H1 (cell line): ENCODE measurements around the gene SGPP2. TPM values are rescaled to one million over a fixed set of nuclear protein-coding genes. Genes with fewer than 3 reads are reported as not detected.

Experiments used
- CTCF ChIA-PET: fragments of 300-600 bp; sonication (Branson Sonifier 250); formaldehyde crosslinking; loops from one replicate; lab custom pipeline; 2021; ENCODE audit not compliant: partially characterized antibody; lab: Charles Lee
- POLR2A ChIA-PET: fragments of 300-600 bp; sonication (Branson Sonifier 250); formaldehyde crosslinking; loops from one replicate; lab custom pipeline; 2021; ENCODE audit warnings: inconsistent platforms; ENCODE audit not compliant: partially characterized antibody; lab: Charles Lee
- DNase-seq, 2 experiments: peaks; one replicate each; pipeline versions ENCODE4 v3.0.0 to v3.0.0-alpha.2; 2010 to 2022; ENCODE audit warnings: low spot score in 2 of 2, low read depth in 1 of 2, mixed read lengths in 1 of 2
- FAIRE-seq: peaks from 2 replicates; lab custom pipeline; 2011; peaks lifted over from hg19 to GRCh38; lab: Jason Lieb, UNC
- H2AFZ ChIP-seq: 2 replicates; pipeline ENCODE4 v1.8.1; 2012; ENCODE audit warnings: low read length, inconsistent platforms
- H2AK5ac ChIP-seq: 2 replicates; pipeline ENCODE4 v1.6.1; 2013; ENCODE audit warnings: low read depth, low read length
- H2BK120ac ChIP-seq: replicated peaks from 2 replicates; pipeline ENCODE3; 2013; ENCODE audit warnings: low read depth, low read length, inconsistent platforms
- H2BK12ac ChIP-seq: 2 replicates; pipeline ENCODE4 v1.6.1; 2013; ENCODE audit warnings: low read depth, low read length
- H2BK15ac ChIP-seq: 2 replicates; pipeline ENCODE4 v1.6.1; 2013; ENCODE audit warnings: low read length
- H2BK20ac ChIP-seq: 2 replicates; pipeline ENCODE4 v1.6.1; 2013; ENCODE audit warnings: low read length
- H2BK5ac ChIP-seq: 2 replicates; pipeline ENCODE4 v1.6.1; 2013; ENCODE audit warnings: low read depth, low read length
- H3K14ac ChIP-seq: 2 replicates; pipeline ENCODE4 v1.6.1; 2013; ENCODE audit warnings: inconsistent platforms; ENCODE audit not compliant: insufficient read length
- H3K18ac ChIP-seq: 2 replicates; pipeline ENCODE4 v1.6.1; 2013; ENCODE audit warnings: low read length; ENCODE audit errors: extremely low read depth
- H3K23ac ChIP-seq: 2 replicates; pipeline ENCODE4 v1.6.1; 2013; ENCODE audit warnings: inconsistent platforms; ENCODE audit not compliant: insufficient read length
- H3K23me2 ChIP-seq: 2 replicates; pipeline ENCODE4 v1.6.1; 2013; ENCODE audit warnings: low read depth, low read length
- H3K27ac ChIP-seq: 2 replicates; pipeline ENCODE4 v1.6.1; 2011; ENCODE audit warnings: low read depth, low read length, inconsistent platforms
- H3K27me3 ChIP-seq, 4 experiments: replicated peaks in 1 of 4; 1 replicate in 1 of 4; 2 replicates in 3 of 4; pipeline versions ENCODE4 v1.6.1 to v1.8.1; 2011 to 2013; ENCODE audit warnings: low read length in 3 of 4, mild to moderate bottlenecking in 3 of 4, inconsistent platforms in 2 of 4, mixed read lengths in 2 of 4, moderate library complexity in 1 of 4; ENCODE audit not compliant: control insufficient read depth in 3 of 4, insufficient read depth in 3 of 4; ENCODE audit errors: extremely low read depth in 1 of 4
- H3K36me3 ChIP-seq, 4 experiments: 2 replicates each; pipeline versions ENCODE4 v1.6.1 to v1.8.1; 2011 to 2013; ENCODE audit warnings: mild to moderate bottlenecking in 4 of 4, low read length in 3 of 4, moderate library complexity in 2 of 4, control low read depth in 1 of 4, inconsistent platforms in 1 of 4; ENCODE audit not compliant: insufficient read depth in 4 of 4, control insufficient read depth in 2 of 4
- H3K4ac ChIP-seq: replicated peaks from 2 replicates; pipeline ENCODE3; 2013; ENCODE audit warnings: low read length, low read depth, mixed read lengths, inconsistent platforms; ENCODE audit not compliant: insufficient read length
- H3K4me1 ChIP-seq, 4 experiments: replicated peaks in 1 of 4; 1 replicate in 1 of 4; 2 replicates in 3 of 4; pipeline versions ENCODE4 v1.6.1 to v1.8.1; 2011 to 2013; ENCODE audit warnings: low read length in 3 of 4, inconsistent platforms in 2 of 4, mixed read lengths in 1 of 4; ENCODE audit not compliant: insufficient read depth in 4 of 4, control insufficient read depth in 3 of 4
- H3K4me2 ChIP-seq, 2 experiments: 2 replicates each; pipeline versions ENCODE4 v1.6.1 to v1.8.1; 2011 to 2013; ENCODE audit warnings: low read depth in 2 of 2, low read length in 2 of 2, control low read depth in 1 of 2, inconsistent platforms in 1 of 2, mild to moderate bottlenecking in 1 of 2; ENCODE audit not compliant: insufficient read depth in 1 of 2
- H3K4me3 ChIP-seq, 4 experiments: fragments of 200-600, 300-600 bp in 1 of 4; sonication (generic), shearing (Covaris generic), sonication (Bioruptor Twin) in 1 of 4; 2 replicates each; pipeline versions ENCODE4 v1.5.1 to v1.8.1; 2011 to 2016; ENCODE audit warnings: low read length in 4 of 4, low read depth in 3 of 4, control low read depth in 2 of 4, inconsistent platforms in 2 of 4, mild to moderate bottlenecking in 2 of 4, mixed read lengths in 1 of 4, moderate library complexity in 1 of 4; ENCODE audit not compliant: insufficient read depth in 2 of 4; ENCODE audit errors: extremely low read depth in 1 of 4
- H3K56ac ChIP-seq: replicated peaks from 2 replicates; pipeline ENCODE3; 2013; ENCODE audit warnings: low read depth, mild to moderate bottlenecking, mixed read lengths, low read length, inconsistent platforms; ENCODE audit not compliant: insufficient read length
- H3K79me1 ChIP-seq: 2 replicates; pipeline ENCODE4 v1.6.1; 2013; ENCODE audit warnings: low read depth, low read length, control low read depth
- H3K79me2 ChIP-seq, 2 experiments: 2 replicates each; pipeline versions ENCODE4 v1.6.1 to v1.8.1; 2012 to 2013; ENCODE audit warnings: low read length in 2 of 2, mild to moderate bottlenecking in 2 of 2, inconsistent platforms in 1 of 2; ENCODE audit not compliant: insufficient read depth in 2 of 2, control insufficient read depth in 1 of 2
- H3K9ac ChIP-seq, 4 experiments: replicated peaks in 1 of 4; 1 replicate in 1 of 4; 2 replicates in 3 of 4; pipeline versions ENCODE4 v1.6.1 to v1.8.1; 2011 to 2013; ENCODE audit warnings: low read depth in 3 of 4, low read length in 3 of 4, control low read depth in 2 of 4, mild to moderate bottlenecking in 2 of 4, moderate library complexity in 2 of 4, inconsistent platforms in 1 of 4; ENCODE audit errors: extremely low read depth in 1 of 4
- H3K9me3 ChIP-seq, 2 experiments: 2 replicates each; pipeline versions ENCODE4 v1.6.1 to v1.8.1; 2012 to 2013; ENCODE audit warnings: mild to moderate bottlenecking in 2 of 2, moderate library complexity in 2 of 2, control low read depth in 1 of 2, inconsistent platforms in 1 of 2, low read depth in 1 of 2, low read length in 1 of 2, mixed read lengths in 1 of 2; ENCODE audit not compliant: insufficient read depth in 2 of 2
- H4K20me1 ChIP-seq, 2 experiments: replicated peaks in 1 of 2; 2 replicates each; pipeline versions ENCODE3 to v1.8.1; 2011 to 2013; ENCODE audit warnings: inconsistent platforms in 2 of 2, low read length in 2 of 2, mild to moderate bottlenecking in 1 of 2; ENCODE audit not compliant: insufficient read depth in 2 of 2, control insufficient read depth in 1 of 2
- H4K5ac ChIP-seq: 2 replicates; pipeline ENCODE4 v1.6.1; 2013; ENCODE audit warnings: low read length, low read depth, mixed read lengths, inconsistent platforms; ENCODE audit not compliant: insufficient read length
- H4K8ac ChIP-seq: 2 replicates; pipeline ENCODE4 v1.8.0; 2013; ENCODE audit warnings: mild to moderate bottlenecking, moderate library complexity, low read length, inconsistent platforms; ENCODE audit not compliant: insufficient read depth; ENCODE audit errors: extremely low read depth
- H4K91ac ChIP-seq: replicated peaks from 2 replicates; pipeline ENCODE3; 2013; ENCODE audit warnings: low read length, mixed read lengths, inconsistent platforms; ENCODE audit not compliant: insufficient read length
- CBX5 ChIP-seq: fragments of 300-800, 300-1000 bp; sonication (generic); IDR thresholded peaks from 2 replicates; pipeline ENCODE4 v1.7.1; 2016; ENCODE audit warnings: antibody characterized with exemption, low read length, low read depth
- CTBP2 ChIP-seq: IDR thresholded peaks from 2 replicates; pipeline ENCODE4 v1.7.0; 2011; ENCODE audit warnings: borderline replicate concordance, mild to moderate bottlenecking, moderate library complexity, mixed read lengths, low read length; ENCODE audit not compliant: insufficient read depth, insufficient read length
- FOSL1 ChIP-seq: IDR thresholded peaks from 2 replicates; pipeline ENCODE4 v1.6.1; 2011; ENCODE audit warnings: mild to moderate bottlenecking, low read depth, low read length, moderate library complexity; ENCODE audit not compliant: insufficient read depth
- KDM1A ChIP-seq: fragments of 200-600, 300-600 bp; sonication (generic); IDR thresholded peaks from 2 replicates; pipeline ENCODE4 v1.7.1; 2016; ENCODE audit warnings: mild to moderate bottlenecking, low read length, borderline replicate concordance
- KDM4A ChIP-seq: IDR thresholded peaks from one replicate; pipeline ENCODE4 v1.7.1; 2012; ENCODE audit warnings: low read depth, mild to moderate bottlenecking, moderate library complexity, low read length, inconsistent platforms; ENCODE audit not compliant: severe bottlenecking
- KDM5A ChIP-seq: fragments of 200-600 bp; IDR thresholded peaks from 2 replicates; pipeline ENCODE4 v1.7.1; 2012; ENCODE audit warnings: mild to moderate bottlenecking, low read length, inconsistent platforms, mixed read lengths
- MAFK ChIP-seq: IDR thresholded peaks from 2 replicates; pipeline ENCODE4 v1.6.1; 2012; ENCODE audit warnings: low read depth, mild to moderate bottlenecking, improper control_type of control experiment, low read length
- MAX ChIP-seq: IDR thresholded peaks from 2 replicates; pipeline ENCODE4 v1.6.1; 2012; ENCODE audit warnings: inconsistent platforms
- TAF7 ChIP-seq: optimal IDR thresholded peaks from 2 replicates; pipeline ENCODE3; 2011; ENCODE audit warnings: low read depth, mild to moderate bottlenecking, inconsistent platforms, low read length, moderate library complexity, borderline replicate concordance
- TCF12 ChIP-seq: IDR thresholded peaks from 2 replicates; pipeline ENCODE4 v1.6.1; 2011; ENCODE audit warnings: low read depth, mild to moderate bottlenecking, low read length
- TEAD4 ChIP-seq: IDR thresholded peaks from 2 replicates; pipeline ENCODE4 v1.6.1; 2012; ENCODE audit warnings: low read depth, low read length, inconsistent platforms, mixed read lengths
- WGBS, 2 experiments: shearing (Covaris generic) in 1 of 2; methylation state at CpG; one replicate each; pipeline versions ENCODE4 v1.1.6 to v1.1.7; 2013 to 2015; ENCODE audit warnings: low lambda C conversion rate in 2 of 2, mixed read lengths in 2 of 2, inconsistent platforms in 1 of 2, low coverage in 1 of 2, missing lambda C conversion rate in 1 of 2; ENCODE audit not compliant: insufficient replicate concordance in 2 of 2, insufficient coverage in 1 of 2, insufficient read length in 1 of 2; ENCODE audit errors: extremely low coverage in 1 of 2, missing lambda C conversion rate in 1 of 2; 5-methylcytosine and 5-hydroxymethylcytosine counted together
- polyA plus RNA-seq, 7 experiments: library from polyadenylated mRNA; depleted of rRNA in 3 of 7; stranded (reverse) in 5 of 7; unstranded in 2 of 7; fragments of >200 nt in 5 of 7; fragments of 200-250 nt in 2 of 7; gene quantifications; 1 replicate in 5 of 7; 2 replicates in 1 of 7; 4 replicates in 1 of 7; pipeline versions ENCODE4 v1.2.1 to v1.2.3, GENCODE V29; 2011 to 2013; ENCODE audit warnings: missing spikeins in 2 of 7, mixed read lengths in 2 of 7
- total RNA-seq: library from RNA; stranded (reverse); fragmentation: NEBNext Ultra II Directional; extraction: Animal tissue kit (Norgen Biotek cat#: 25700); gene quantifications from 2 replicates; pipeline ENCODE4 v1.2.1, GENCODE V29; 2021
- TF ChIP-seq, protein P1 (sequence below): IDR thresholded peaks from 2 replicates; pipeline ENCODE4 v1.6.1; 2012; ENCODE audit warnings: low read length, inconsistent platforms

Gene SGPP2
- total and polyA plus RNA-seq, 2 of the 8 experiments (the other 6 are each of a cell fraction or from before 2014, with no cell fraction given): 0.29 TPM; not detected in 1

DNA sequence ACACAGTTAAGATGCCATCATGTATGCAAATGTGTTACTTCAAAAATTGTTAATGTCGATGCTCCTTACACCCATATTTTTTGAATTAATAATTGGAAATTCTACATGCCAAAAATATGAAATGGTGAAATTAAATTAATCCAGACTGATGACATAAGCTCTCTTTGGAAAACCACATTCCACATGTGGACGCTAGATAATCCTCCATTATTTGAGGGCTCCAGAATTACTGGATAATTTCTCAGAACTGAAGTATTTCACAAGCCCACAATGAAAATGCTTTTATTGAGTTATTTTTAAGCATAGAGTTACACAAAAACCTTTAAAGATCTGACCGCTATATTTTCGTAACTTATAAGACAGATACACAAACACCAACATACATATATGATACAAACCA, 183.7 kb downstream of the SGPP2 start:
- Histone ChIP-seq H3K4me2 (no peak overlapping the region), H4K8ac (no peak overlapping the region), H3K4me3 (no peak overlapping the region), H3K23me2 (no peaks in the 10 kb centered on the region), H3K56ac (no peak overlapping the region), H2BK20ac (no peak overlapping the region), H3K9ac (no peak overlapping the region), H3K4me1 (no peaks in the 10 kb centered on the region), H3K79me2 (no peaks in the 10 kb centered on the region), H3K23ac (no peak overlapping the region), H3K79me1 (no peaks in the 10 kb centered on the region), H2BK15ac (no peak overlapping the region), H2AK5ac (no peak overlapping the region), H3K36me3 (peaks cover 0 to 18% (median 10%) of the 10 kb centered on the region in 4 experiments; a peak in 6 of 8 replicates), H3K27me3 (no peaks in the 10 kb centered on the region), H3K14ac (no peak overlapping the region), H3K18ac (no peak overlapping the region), H2BK12ac (no peak overlapping the region), H3K27ac (no peak overlapping the region), H3K4ac (no peak overlapping the region), H2BK120ac (no peak overlapping the region), H4K91ac (no peak overlapping the region), H3K9me3 (no peaks in the 10 kb centered on the region), H2AFZ (no peak overlapping the region), H4K20me1 (peaks cover 0 to 2% of the 10 kb centered on the region in 2 experiments), H4K5ac (no peak overlapping the region), H2BK5ac (no peak overlapping the region)
- FAIRE-seq (no peak), DNase-seq (no peak)
- 71% methylated on average over 4 of the region's 4 CpGs; no CpG with 5 or more reads in 1 of the 2 experiments for WGBS, 2 experiments
- ChIA-PET CTCF (no interaction called here), POLR2A (no interaction called here)
- no peak for TF ChIP-seq KDM5A
- TF ChIP-seq TAF7: no peak
- no peak for TF ChIP-seq MAX
- TF ChIP-seq MAFK: no peak
- no peak for TF ChIP-seq TEAD4
- no peak for TF ChIP-seq KDM4A
- no peak for TF ChIP-seq CBX5
- TF ChIP-seq, protein P1, sequence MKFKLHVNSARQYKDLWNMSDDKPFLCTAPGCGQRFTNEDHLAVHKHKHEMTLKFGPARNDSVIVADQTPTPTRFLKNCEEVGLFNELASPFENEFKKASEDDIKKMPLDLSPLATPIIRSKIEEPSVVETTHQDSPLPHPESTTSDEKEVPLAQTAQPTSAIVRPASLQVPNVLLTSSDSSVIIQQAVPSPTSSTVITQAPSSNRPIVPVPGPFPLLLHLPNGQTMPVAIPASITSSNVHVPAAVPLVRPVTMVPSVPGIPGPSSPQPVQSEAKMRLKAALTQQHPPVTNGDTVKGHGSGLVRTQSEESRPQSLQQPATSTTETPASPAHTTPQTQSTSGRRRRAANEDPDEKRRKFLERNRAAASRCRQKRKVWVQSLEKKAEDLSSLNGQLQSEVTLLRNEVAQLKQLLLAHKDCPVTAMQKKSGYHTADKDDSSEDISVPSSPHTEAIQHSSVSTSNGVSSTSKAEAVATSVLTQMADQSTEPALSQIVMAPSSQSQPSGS: no peak
- no peak for TF ChIP-seq CTBP2
- TF ChIP-seq FOSL1: no peak
- TF ChIP-seq TCF12: no peak
- TF ChIP-seq KDM1A: no peak
